Measurements from ENCODE around the gene MYEOV.

Gene MYEOV

GRCh38 chr11:69344570-69345145, 50.7 kb downstream of the MYEOV start:
- no peak overlapping the region for H3K4me3 ChIP-seq (ENCODE audit: low read depth, low read length)
- no peak for DNase-seq (ENCODE audit: low read depth, low spot score)
- ChIA-PET CTCF (no interaction called here), POLR2A (no interaction called here)
- TF ChIP-seq CTCF (IDR thresholded peaks at IDR 0.05; ENCODE audit: insufficient read depth, low read length, missing control alignments), result no peak
